Endodermal cell (in vitro differentiated cells): Measurements from ENCODE around the gene MYO19. TPM values are rescaled to one million over a fixed set of nuclear protein-coding genes. Genes with fewer than 3 reads are reported as not detected.

ENCODE experiments used
- DNase-seq: peaks from one replicate; pipeline ENCODE4 v3.0.0-alpha.2; 2017
- H3K27ac ChIP-seq: 2 replicates; pipeline ENCODE4 v1.5.1; 2013; ENCODE audit warnings: mild to moderate bottlenecking, low read depth, low read length, moderate library complexity
- H3K27me3 ChIP-seq: 2 replicates; pipeline ENCODE4 v1.6.1; 2013; ENCODE audit warnings: mild to moderate bottlenecking, low read length, moderate library complexity; ENCODE audit not compliant: insufficient read depth, control insufficient read depth, poor library complexity, severe bottlenecking
- H3K36me3 ChIP-seq: 2 replicates; pipeline ENCODE4 v1.7.0; 2013; ENCODE audit warnings: mild to moderate bottlenecking, low read length, moderate library complexity; ENCODE audit not compliant: control insufficient read depth, insufficient read depth
- H3K4me1 ChIP-seq: one replicate; pipeline ENCODE4 v1.7.0; 2013; ENCODE audit warnings: low read length; ENCODE audit not compliant: control insufficient read depth, insufficient read depth
- H3K4me3 ChIP-seq: 2 replicates; pipeline ENCODE4 v1.5.1; 2013; ENCODE audit warnings: mild to moderate bottlenecking, low read length, moderate library complexity
- H3K9ac ChIP-seq: 2 replicates; pipeline ENCODE4 v1.6.1; 2013; ENCODE audit warnings: mild to moderate bottlenecking, low read length, moderate library complexity; ENCODE audit not compliant: poor library complexity, severe bottlenecking; ENCODE audit errors: extremely low read depth
- H3K9me3 ChIP-seq: 2 replicates; pipeline ENCODE4 v1.6.1; 2013; ENCODE audit warnings: mild to moderate bottlenecking, low read length, moderate library complexity; ENCODE audit not compliant: control insufficient read depth
- H3K27ac Mint-ChIP-seq: 2 replicates; pipeline ENCODE4 v1.8.0; 2020; ENCODE audit warnings: mixed read lengths
- H3K27me3 Mint-ChIP-seq: 2 replicates; pipeline ENCODE4 v1.8.0; 2021; ENCODE audit warnings: mild to moderate bottlenecking, mixed read lengths; ENCODE audit not compliant: insufficient read depth
- H3K36me3 Mint-ChIP-seq: 2 replicates; pipeline ENCODE4 v1.8.0; 2020; ENCODE audit warnings: low read depth, mixed read lengths
- H3K4me1 Mint-ChIP-seq: 2 replicates; pipeline ENCODE4 v1.8.0; 2020; ENCODE audit warnings: mixed read lengths
- H3K4me3 Mint-ChIP-seq: 2 replicates; pipeline ENCODE4 v1.8.0; 2020; ENCODE audit warnings: mild to moderate bottlenecking, moderate library complexity, mixed read lengths
- H3K9me3 Mint-ChIP-seq: 2 replicates; pipeline ENCODE4 v1.8.0; 2020; ENCODE audit warnings: mild to moderate bottlenecking, mixed read lengths
- WGBS, 2 experiments: methylation state at CpG; one replicate each; pipeline versions ENCODE4 v1.1.5 to v1.1.7; 2013; ENCODE audit warnings: missing lambda C conversion rate in 2 of 2, mixed read lengths in 1 of 2; ENCODE audit not compliant: insufficient coverage in 1 of 2, insufficient read length in 1 of 2; 5-methylcytosine and 5-hydroxymethylcytosine counted together
- total RNA-seq, 2 donors: library from RNA; stranded (reverse); fragmentation: NEBNext Ultra II Directional in 1 of 2; extraction: Animal tissue kit (Norgen Biotek cat#: 25700) in 1 of 2; gene quantifications; 2 replicates in 1 of 2; 3 replicates in 1 of 2; pipeline ENCODE4 v1.2.1, GENCODE V29; 2021
- TF ChIP-seq, protein P1 (sequence below): fragments of 200-600 bp; sonication (generic); conservative IDR thresholded peaks from 2 replicates; pipeline ENCODE4 v1.5.0; 2021; ENCODE audit warnings: antibody characterized with exemption, mild to moderate bottlenecking

MYO19 gene
- total RNA-seq, 2 donors from 2014 or later: 133 to 154 TPM

DNA sequence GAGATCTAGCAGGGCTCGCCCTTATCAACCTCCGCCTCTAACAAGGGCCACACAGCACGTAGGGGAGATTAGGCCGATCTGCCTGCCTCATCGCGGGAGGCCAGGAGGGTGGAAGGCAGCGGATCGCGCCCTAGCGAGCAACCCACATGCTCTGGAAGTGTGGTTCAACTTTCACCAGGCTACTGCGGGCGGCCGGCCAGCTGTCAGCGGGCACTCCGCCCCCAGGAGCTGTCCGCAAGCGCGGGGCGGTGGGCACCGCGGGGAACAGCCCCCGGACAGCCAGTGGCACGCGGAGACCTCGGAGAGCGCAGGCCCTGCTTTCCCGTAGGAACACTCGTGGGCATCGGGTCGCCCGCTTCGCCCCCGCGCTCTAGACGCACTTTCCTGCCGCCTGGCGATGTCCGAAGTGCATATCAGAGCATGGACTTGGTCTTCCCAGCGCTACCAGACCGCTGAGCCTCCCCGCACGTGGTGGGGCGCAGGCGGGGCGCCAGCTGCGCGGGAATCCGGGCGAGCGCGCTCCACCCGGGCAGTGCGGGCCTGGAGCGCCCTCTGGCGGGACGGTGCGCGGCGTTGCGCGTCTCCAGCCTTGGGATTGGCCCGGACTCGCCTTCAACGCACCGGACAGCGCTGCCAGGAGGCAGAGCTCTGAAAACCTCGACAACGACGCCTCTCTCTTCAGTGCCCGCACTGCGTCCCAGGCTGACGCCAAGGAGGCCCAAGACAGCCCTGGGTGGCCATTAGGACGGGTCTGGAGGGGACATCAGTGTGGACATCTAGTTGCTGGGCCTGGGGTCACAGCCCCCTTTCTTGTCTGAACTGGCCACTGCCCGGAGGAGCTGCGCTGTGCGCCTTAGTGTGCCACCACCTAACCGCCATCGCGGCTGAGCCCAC lies 51.8 kb downstream of the MYO19 start:
- H3K27me3 Mint-ChIP-seq: peaks cover 54% of the 10 kb centered on the region
- H3K4me1 Mint-ChIP-seq: peaks cover 9% of the 10 kb centered on the region
- WGBS, 2 experiments: 12 to 22% methylated on average over 37 to 79 of the region's 79 CpGs
- no peak overlapping the region for H3K27ac ChIP-seq
- peaks cover 28% of the 10 kb centered on the region for H3K27me3 ChIP-seq
- no peaks in the 10 kb centered on the region for H3K36me3 ChIP-seq
- no peaks in the 10 kb centered on the region for H3K9me3 Mint-ChIP-seq
- no peak overlapping the region for H3K27ac Mint-ChIP-seq
- DNase-seq: peak; percentile 98
- TF ChIP-seq, protein P1, sequence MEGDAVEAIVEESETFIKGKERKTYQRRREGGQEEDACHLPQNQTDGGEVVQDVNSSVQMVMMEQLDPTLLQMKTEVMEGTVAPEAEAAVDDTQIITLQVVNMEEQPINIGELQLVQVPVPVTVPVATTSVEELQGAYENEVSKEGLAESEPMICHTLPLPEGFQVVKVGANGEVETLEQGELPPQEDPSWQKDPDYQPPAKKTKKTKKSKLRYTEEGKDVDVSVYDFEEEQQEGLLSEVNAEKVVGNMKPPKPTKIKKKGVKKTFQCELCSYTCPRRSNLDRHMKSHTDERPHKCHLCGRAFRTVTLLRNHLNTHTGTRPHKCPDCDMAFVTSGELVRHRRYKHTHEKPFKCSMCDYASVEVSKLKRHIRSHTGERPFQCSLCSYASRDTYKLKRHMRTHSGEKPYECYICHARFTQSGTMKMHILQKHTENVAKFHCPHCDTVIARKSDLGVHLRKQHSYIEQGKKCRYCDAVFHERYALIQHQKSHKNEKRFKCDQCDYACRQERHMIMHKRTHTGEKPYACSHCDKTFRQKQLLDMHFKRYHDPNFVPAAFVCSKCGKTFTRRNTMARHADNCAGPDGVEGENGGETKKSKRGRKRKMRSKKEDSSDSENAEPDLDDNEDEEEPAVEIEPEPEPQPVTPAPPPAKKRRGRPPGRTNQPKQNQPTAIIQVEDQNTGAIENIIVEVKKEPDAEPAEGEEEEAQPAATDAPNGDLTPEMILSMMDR: peak; percentile 99
- H3K4me1 ChIP-seq: peaks cover 4% of the 10 kb centered on the region
- H3K4me3 ChIP-seq: peak overlapping the region; percentile 61
- H3K4me3 Mint-ChIP-seq: no peak overlapping the region
- H3K36me3 Mint-ChIP-seq: peaks cover 2% of the 10 kb centered on the region
- H3K9me3 ChIP-seq: no peaks in the 10 kb centered on the region
- no peak overlapping the region for H3K9ac ChIP-seq

DNA sequence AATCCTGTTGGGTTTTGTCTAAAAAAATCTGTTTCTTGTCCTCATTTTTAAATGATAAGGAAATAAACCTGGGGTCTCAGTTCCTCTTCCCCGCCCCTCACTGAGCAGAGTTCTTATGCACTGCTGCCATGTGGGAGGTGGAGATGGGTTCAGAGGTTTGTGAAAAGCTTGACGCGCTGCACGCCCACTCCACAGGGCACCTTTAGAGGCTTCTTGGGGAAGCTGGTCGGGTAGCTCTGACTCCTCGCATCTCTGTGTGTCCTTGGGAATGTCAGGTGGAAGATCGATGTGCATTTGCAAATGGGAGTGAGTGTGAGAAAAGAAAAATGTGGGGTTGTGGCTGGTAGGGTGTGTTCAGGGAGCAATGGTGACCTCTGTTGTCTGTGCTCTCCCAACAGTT lies 52.8 kb downstream of the MYO19 start:
- Mint-ChIP-seq H3K4me3 (no peak overlapping the region), H3K36me3 (peaks cover 2% of the 10 kb centered on the region), H3K9me3 (no peaks in the 10 kb centered on the region), H3K27ac (no peak overlapping the region), H3K27me3 (peaks cover 56% of the 10 kb centered on the region), H3K4me1 (peaks cover 4% of the 10 kb centered on the region)
- Histone ChIP-seq H3K4me1 (peaks cover 4% of the 10 kb centered on the region), H3K27me3 (peaks cover 28% of the 10 kb centered on the region), H3K27ac (no peak overlapping the region), H3K4me3 (no peak overlapping the region), H3K9me3 (no peaks in the 10 kb centered on the region), H3K9ac (no peak overlapping the region), H3K36me3 (no peaks in the 10 kb centered on the region)
- WGBS, 2 experiments: 84 to 86% methylated on average over 1 to 7 of the region's 7 CpGs
- DNase-seq: no peak
- TF ChIP-seq, protein P1: no peak

- Histone ChIP-seq H3K9ac (no peak overlapping the region), H3K9me3 (no peaks in the 10 kb centered on the region), H3K27ac (no peak overlapping the region), H3K27me3 (no peaks in the 10 kb centered on the region), H3K4me3 (no peak overlapping the region), H3K36me3 (no peaks in the 10 kb centered on the region), H3K4me1 (peaks cover 6% of the 10 kb centered on the region)
- Mint-ChIP-seq H3K27me3 (peaks cover 25% of the 10 kb centered on the region), H3K4me3 (no peak overlapping the region), H3K9me3 (no peaks in the 10 kb centered on the region), H3K4me1 (peaks cover 20% of the 10 kb centered on the region), H3K36me3 (no peaks in the 10 kb centered on the region), H3K27ac (no peak overlapping the region)
- TF ChIP-seq, protein P1: no peak
- WGBS, 2 experiments: 86 to 91% methylated on average over 4 of the region's 4 CpGs
- DNase-seq: no peak
These were observed 59.2 kb downstream of the MYO19 start for GRCh38 chr17:36475346-36475970.
